ENCODE results near the gene AGRN.
A peak's percentile ranks its signal among the peaks of the same experiment; 100 is the strongest.

The AGRN gene

GRCh38 chr1:1033009-1033587, 13.2 kb downstream of the AGRN start:
- Histone ChIP-seq H2BK5ac (ENCODE audit: low read depth, low read length, poor library complexity) (peak overlapping the region; percentile 19), H4K8ac (ENCODE audit: low read depth, low read length) (peak overlapping the region; percentile 64), H4K91ac (ENCODE audit: low read depth, low read length) (peak overlapping the region; percentile 63), H3K4me1 (ENCODE audit: control insufficient read depth in 1 of 2, insufficient read depth in 2 of 2, low read length in 2 of 2) (peaks cover 8 to 11% of the 10 kb centered on the region in 2 experiments), H3K27ac (ENCODE audit: low read depth, low read length) (no peak overlapping the region), H2BK12ac (ENCODE audit: low read length) (no peak overlapping the region), H2AFZ (ENCODE audit: insufficient read depth, low read length, poor library complexity) (no peak overlapping the region), H3K18ac (ENCODE audit: low read length) (peak overlapping the region; percentile 71), H2BK120ac (ENCODE audit: insufficient read depth, low read length, poor library complexity) (no peak overlapping the region), H3K4me2 (ENCODE audit: low read length) (peak overlapping the region; percentile 94), H3K4ac (ENCODE audit: low read depth, low read length) (no peak overlapping the region), H3K79me2 (ENCODE audit: control insufficient read depth, insufficient read depth, low read length, poor library complexity) (peaks cover 2% of the 10 kb centered on the region), H3K4me3 (ENCODE audit: low read depth, low read length) (peak overlapping the region; percentile 62), H2AK5ac (ENCODE audit: low read length) (no peak overlapping the region), H3K9ac (ENCODE audit: low read length) (no peak overlapping the region), H3K27me3 (ENCODE audit: insufficient read depth, low read length) (peaks cover 6% of the 10 kb centered on the region), H4K12ac (ENCODE audit: low read depth, low read length) (no peak overlapping the region), H3K36me3 (ENCODE audit: control insufficient read depth in 1 of 2, insufficient read depth in 2 of 2, low read length in 2 of 2) (peaks cover 23 to 25% of the 10 kb centered on the region in 2 experiments), H3K14ac (ENCODE audit: low read length) (no peak overlapping the region), H3K23ac (ENCODE audit: low read length) (no peak overlapping the region), H3K79me1 (ENCODE audit: low read length) (peaks cover 2% of the 10 kb centered on the region), H3K9me3 (ENCODE audit: insufficient read depth, low read depth, low read length) (peaks cover 10% of the 10 kb centered on the region)
- peak; percentile 70 to 75 for DNase-seq
- no CpG with 5 or more reads among the region's 73 CpGs for WGBS (ENCODE audit: extremely low coverage, insufficient coverage, insufficient read length)

- H3K18ac ChIP-seq (ENCODE audit: low read length): no peak overlapping the region
- no peak overlapping the region for H4K91ac ChIP-seq (ENCODE audit: low read depth, low read length)
- H3K4me3 ChIP-seq (ENCODE audit: low read depth, low read length): peak overlapping the region; percentile 45
- peaks cover 10% of the 10 kb centered on the region for H3K9me3 ChIP-seq (ENCODE audit: insufficient read depth, low read depth, low read length)
- H3K36me3 ChIP-seq (ENCODE audit: control insufficient read depth in 1 of 2, insufficient read depth in 2 of 2, low read length in 2 of 2): peaks cover 28 to 31% of the 10 kb centered on the region in 2 experiments
- H3K9ac ChIP-seq (ENCODE audit: low read length): no peak overlapping the region
- H3K27ac ChIP-seq (ENCODE audit: low read depth, low read length): no peak overlapping the region
- no CpG with 5 or more reads among the region's 71 CpGs for WGBS (ENCODE audit: extremely low coverage, insufficient coverage, insufficient read length)
- no peak overlapping the region for H2BK120ac ChIP-seq (ENCODE audit: insufficient read depth, low read length, poor library complexity)
- peaks cover 6% of the 10 kb centered on the region for H3K27me3 ChIP-seq (ENCODE audit: insufficient read depth, low read length)
- peak overlapping the region; percentile 33 for H3K4ac ChIP-seq (ENCODE audit: low read depth, low read length)
- peak overlapping the region; percentile 76 for H3K4me2 ChIP-seq (ENCODE audit: low read length)
- no peak overlapping the region for H2BK12ac ChIP-seq (ENCODE audit: low read length)
- H3K23ac ChIP-seq (ENCODE audit: low read length): no peak overlapping the region
- H2AK5ac ChIP-seq (ENCODE audit: low read length): no peak overlapping the region
- peaks cover 2% of the 10 kb centered on the region for H3K79me2 ChIP-seq (ENCODE audit: control insufficient read depth, insufficient read depth, low read length, poor library complexity)
- H4K8ac ChIP-seq (ENCODE audit: low read depth, low read length): peak overlapping the region; percentile 23
- no peak overlapping the region for H2BK5ac ChIP-seq (ENCODE audit: low read depth, low read length, poor library complexity)
- no peak for DNase-seq
- peaks cover 2% of the 10 kb centered on the region for H3K79me1 ChIP-seq (ENCODE audit: low read length)
- peak overlapping the region; percentile 32 for H3K14ac ChIP-seq (ENCODE audit: low read length)
- peak overlapping the region; percentile 55 for H4K12ac ChIP-seq (ENCODE audit: low read depth, low read length)
- no peak overlapping the region for H2AFZ ChIP-seq (ENCODE audit: insufficient read depth, low read length, poor library complexity)
- peaks cover 8 to 11% of the 10 kb centered on the region in 2 experiments for H3K4me1 ChIP-seq (ENCODE audit: control insufficient read depth in 1 of 2, insufficient read depth in 2 of 2, low read length in 2 of 2)
These were observed 14.0 kb downstream of the AGRN start for GRCh38 chr1:1033731-1034438.

- peaks cover 28 to 31% of the 10 kb centered on the region in 2 experiments for H3K36me3 ChIP-seq (ENCODE audit: control insufficient read depth in 1 of 2, insufficient read depth in 2 of 2, low read length in 2 of 2)
- H4K91ac ChIP-seq (ENCODE audit: low read depth, low read length): no peak overlapping the region
- no peak overlapping the region for H2BK12ac ChIP-seq (ENCODE audit: low read length)
- peaks cover 6% of the 10 kb centered on the region for H3K27me3 ChIP-seq (ENCODE audit: insufficient read depth, low read length)
- H2AFZ ChIP-seq (ENCODE audit: insufficient read depth, low read length, poor library complexity): no peak overlapping the region
- no peak overlapping the region for H3K4me3 ChIP-seq (ENCODE audit: low read depth, low read length)
- H4K8ac ChIP-seq (ENCODE audit: low read depth, low read length): no peak overlapping the region
- WGBS (ENCODE audit: extremely low coverage, insufficient coverage, insufficient read length): no CpG with 5 or more reads among the region's 30 CpGs
- no peak overlapping the region for H3K9ac ChIP-seq (ENCODE audit: low read length)
- H2BK120ac ChIP-seq (ENCODE audit: insufficient read depth, low read length, poor library complexity): no peak overlapping the region
- no peak overlapping the region for H2BK5ac ChIP-seq (ENCODE audit: low read depth, low read length, poor library complexity)
- H3K4me1 ChIP-seq (ENCODE audit: control insufficient read depth in 1 of 2, insufficient read depth in 2 of 2, low read length in 2 of 2): peaks cover 8 to 12% of the 10 kb centered on the region in 2 experiments
- no peak overlapping the region for H3K4ac ChIP-seq (ENCODE audit: low read depth, low read length)
- DNase-seq: no peak
- H3K14ac ChIP-seq (ENCODE audit: low read length): no peak overlapping the region
- peaks cover 9% of the 10 kb centered on the region for H3K9me3 ChIP-seq (ENCODE audit: insufficient read depth, low read depth, low read length)
- no peak overlapping the region for H3K27ac ChIP-seq (ENCODE audit: low read depth, low read length)
- peaks cover 2% of the 10 kb centered on the region for H3K79me1 ChIP-seq (ENCODE audit: low read length)
- H3K79me2 ChIP-seq (ENCODE audit: control insufficient read depth, insufficient read depth, low read length, poor library complexity): peaks cover 2% of the 10 kb centered on the region
- H2AK5ac ChIP-seq (ENCODE audit: low read length): no peak overlapping the region
- no peak overlapping the region for H4K12ac ChIP-seq (ENCODE audit: low read depth, low read length)
- no peak overlapping the region for H3K23ac ChIP-seq (ENCODE audit: low read length)
- H3K18ac ChIP-seq (ENCODE audit: low read length): no peak overlapping the region
- H3K4me2 ChIP-seq (ENCODE audit: low read length): peak overlapping the region; percentile 76
These were observed 14.5 kb downstream of the AGRN start for GRCh38 chr1:1034439-1034781.

GRCh38 chr1:1035291-1035943, 15.5 kb downstream of the AGRN start:
- H3K9ac ChIP-seq (ENCODE audit: low read length): no peak overlapping the region
- H2BK5ac ChIP-seq (ENCODE audit: low read depth, low read length, poor library complexity): no peak overlapping the region
- no peak overlapping the region for H3K4me3 ChIP-seq (ENCODE audit: low read depth, low read length)
- H4K12ac ChIP-seq (ENCODE audit: low read depth, low read length): no peak overlapping the region
- H3K4me1 ChIP-seq (ENCODE audit: control insufficient read depth in 1 of 2, insufficient read depth in 2 of 2, low read length in 2 of 2): peaks cover 17 to 21% of the 10 kb centered on the region in 2 experiments
- H3K14ac ChIP-seq (ENCODE audit: low read length): no peak overlapping the region
- H4K8ac ChIP-seq (ENCODE audit: low read depth, low read length): no peak overlapping the region
- no CpG with 5 or more reads among the region's 19 CpGs for WGBS (ENCODE audit: extremely low coverage, insufficient coverage, insufficient read length)
- DNase-seq: no peak
- H2BK12ac ChIP-seq (ENCODE audit: low read length): no peak overlapping the region
- no peak overlapping the region for H3K4me2 ChIP-seq (ENCODE audit: low read length)
- H3K27ac ChIP-seq (ENCODE audit: low read depth, low read length): no peak overlapping the region
- H3K79me1 ChIP-seq (ENCODE audit: low read length): peaks cover 2% of the 10 kb centered on the region
- H3K36me3 ChIP-seq (ENCODE audit: control insufficient read depth in 1 of 2, insufficient read depth in 2 of 2, low read length in 2 of 2): peaks cover 28 to 31% of the 10 kb centered on the region in 2 experiments
- H4K91ac ChIP-seq (ENCODE audit: low read depth, low read length): no peak overlapping the region
- no peak overlapping the region for H3K4ac ChIP-seq (ENCODE audit: low read depth, low read length)
- H2AK5ac ChIP-seq (ENCODE audit: low read length): no peak overlapping the region
- H3K9me3 ChIP-seq (ENCODE audit: insufficient read depth, low read depth, low read length): peaks cover 6% of the 10 kb centered on the region
- no peak overlapping the region for H2BK120ac ChIP-seq (ENCODE audit: insufficient read depth, low read length, poor library complexity)
- H3K18ac ChIP-seq (ENCODE audit: low read length): no peak overlapping the region
- peaks cover 6% of the 10 kb centered on the region for H3K27me3 ChIP-seq (ENCODE audit: insufficient read depth, low read length)
- no peak overlapping the region for H2AFZ ChIP-seq (ENCODE audit: insufficient read depth, low read length, poor library complexity)
- H3K23ac ChIP-seq (ENCODE audit: low read length): no peak overlapping the region
- peaks cover 2% of the 10 kb centered on the region for H3K79me2 ChIP-seq (ENCODE audit: control insufficient read depth, insufficient read depth, low read length, poor library complexity)

Measured in trophoblast cell (in vitro differentiated cells and primary cell).